HepG2 (cell line): Measurements from ENCODE around the gene NACC2. TPM values are rescaled to one million over a fixed set of nuclear protein-coding genes. Genes with fewer than 3 reads are reported as not detected.

Experiments used
- AKNA ChIP-seq: sonication (generic); formaldehyde crosslinking; IDR thresholded peaks from 2 replicates; pipeline ENCODE4 v1.4.0; 2020; ENCODE audit warnings: missing genetic modification reagents, borderline replicate concordance
- MYNN ChIP-seq: sonication (generic); formaldehyde crosslinking; IDR thresholded peaks from 2 replicates; pipeline ENCODE4 v1.4.0; 2020; ENCODE audit warnings: mild to moderate bottlenecking, low read depth, missing genetic modification reagents
- NFE2L1 ChIP-seq: sonication (generic); formaldehyde crosslinking; IDR thresholded peaks from 2 replicates; pipeline ENCODE4 v1.4.0; 2020; ENCODE audit warnings: missing genetic modification reagents, mild to moderate bottlenecking, borderline replicate concordance
- NFRKB ChIP-seq: fragments of 450-650 bp; IDR thresholded peaks from 2 replicates; pipeline ENCODE4 v1.6.1; 2017
- NONO ChIP-seq, 2 experiments: fragments of 450-650 bp in 1 of 2; sonication (generic) in 1 of 2; formaldehyde crosslinking in 1 of 2; IDR thresholded peaks in 1 of 2; conservative IDR thresholded peaks in 1 of 2; 2 replicates each; pipeline versions ENCODE4 v1.6.1 to v1.8.0; 2017 to 2022; ENCODE audit warnings: mild to moderate bottlenecking in 1 of 2, missing genetic modification reagents in 1 of 2, moderate library complexity in 1 of 2
- PRDM10 ChIP-seq: sonication (generic); formaldehyde crosslinking; IDR thresholded peaks from 2 replicates; pipeline ENCODE4 v1.4.0; 2020; ENCODE audit warnings: low read depth, missing genetic modification reagents
- SMAD1 ChIP-seq: sonication (generic); formaldehyde crosslinking; IDR thresholded peaks from 2 replicates; pipeline ENCODE4 v1.4.0; 2020; ENCODE audit warnings: missing genetic modification reagents, low read depth, mild to moderate bottlenecking, borderline replicate concordance
- SOX6 ChIP-seq, 2 experiments: fragments of 450-650 bp in 1 of 2; sonication (generic) in 1 of 2; formaldehyde crosslinking in 1 of 2; IDR thresholded peaks; 2 replicates each; pipeline versions ENCODE4 v1.4.0 to v1.6.1; 2017 to 2020; ENCODE audit warnings: antibody characterized with exemption in 1 of 2, mild to moderate bottlenecking in 1 of 2, missing genetic modification reagents in 1 of 2
- SP2 ChIP-seq: sonication (generic); formaldehyde crosslinking; IDR thresholded peaks from 2 replicates; pipeline ENCODE4 v1.5.1; 2020; ENCODE audit warnings: mild to moderate bottlenecking, missing genetic modification reagents
- THAP7 ChIP-seq: sonication (generic); formaldehyde crosslinking; IDR thresholded peaks from 2 replicates; pipeline ENCODE4 v1.8.1; 2023; ENCODE audit warnings: mild to moderate bottlenecking, missing genetic modification reagents
- ZFP41 ChIP-seq: sonication (generic); formaldehyde crosslinking; IDR thresholded peaks from 2 replicates; pipeline ENCODE4 v1.4.0; 2020; ENCODE audit warnings: mild to moderate bottlenecking, missing genetic modification reagents, borderline replicate concordance
- ZNF362 ChIP-seq: sonication (generic); formaldehyde crosslinking; IDR thresholded peaks from 2 replicates; pipeline ENCODE4 v1.4.0; 2020; ENCODE audit warnings: missing genetic modification reagents, mild to moderate bottlenecking, borderline replicate concordance
- ZNF614 ChIP-seq: IDR thresholded peaks from 2 replicates; pipeline ENCODE4 v1.6.1; 2018; ENCODE audit warnings: missing biosample characterization, missing genetic modification reagents, inconsistent platforms, borderline replicate concordance
- ZNF724P ChIP-seq: sonication (generic); formaldehyde crosslinking; IDR thresholded peaks from 2 replicates; pipeline ENCODE4 v1.8.0; 2022; ENCODE audit warnings: missing genetic modification reagents, borderline replicate concordance
- polyA plus RNA-seq, 8 experiments: library from polyadenylated mRNA; depleted of rRNA in 3 of 8; stranded (reverse) in 7 of 8; unstranded in 1 of 8; fragments of >200 nt; fragmentation: Illumina TruSeq in 4 of 8; extraction: Trizol in 4 of 8; gene quantifications; 2 replicates each; pipeline versions ENCODE4 v1.2.1 to v1.2.3, GENCODE V29; 2011 to 2016; ENCODE audit warnings: low read depth in 4 of 8, missing spikeins in 1 of 8, mixed read lengths in 1 of 8; ENCODE audit not compliant: insufficient read depth in 1 of 8
- total RNA-seq, 5 experiments: library from RNA; depleted of rRNA; stranded (reverse); fragments of >200 nt; fragmentation: Illumina TruSeq; extraction: Trizol; gene quantifications; 2 replicates each; pipeline ENCODE4 v1.2.3, GENCODE V29; 2016; ENCODE audit warnings: low read depth in 1 of 5

The NACC2 gene
- total and polyA plus RNA-seq, 2 of the 13 experiments (the other 11 are each of a cell fraction or from before 2014, with no cell fraction given) = 5.9 to 12.3 TPM

- no peak for TF ChIP-seq ZFP41 (CRISPR knock-in tag)
- no peak for TF ChIP-seq SOX6 (IDR thresholded peaks at IDR 0.05)
- peak; percentile 13; the same call in 1 of the 2 replicates for TF ChIP-seq SOX6 (CRISPR knock-in tag; IDR thresholded peaks at IDR 0.05)
- TF ChIP-seq NFE2L1 (CRISPR knock-in tag) = no peak
- 0 out of 2 replicates have a peak, but pooled peaks have one; percentile 63 for TF ChIP-seq SMAD1
- TF ChIP-seq THAP7 (CRISPR knock-in tag) = no peak
- no peak for TF ChIP-seq SP2 (CRISPR knock-in tag)
- no peak for TF ChIP-seq NFRKB
- no peak for TF ChIP-seq AKNA (CRISPR knock-in tag)
- TF ChIP-seq ZNF362 = no peak
- peak; percentile 46; the same call in 1 of the 2 replicates for TF ChIP-seq PRDM10 (CRISPR knock-in tag)
- no peak for TF ChIP-seq ZNF724P (CRISPR knock-in tag)
- TF ChIP-seq MYNN (CRISPR knock-in tag) = no peak
- no peak for TF ChIP-seq ZNF614 (CRISPR knock-in tag)
- no peak for TF ChIP-seq NONO (IDR thresholded peaks at IDR 0.05)
- no peak for TF ChIP-seq NONO (CRISPR knock-in tag; conservative IDR thresholded peaks at IDR 0.05)
Measured at GRCh38 chr9:136093995-136094881, 851 bp downstream of the NACC2 start (continued).
